ENCODE data around the gene RBM15B.

The RBM15B gene

DNA sequence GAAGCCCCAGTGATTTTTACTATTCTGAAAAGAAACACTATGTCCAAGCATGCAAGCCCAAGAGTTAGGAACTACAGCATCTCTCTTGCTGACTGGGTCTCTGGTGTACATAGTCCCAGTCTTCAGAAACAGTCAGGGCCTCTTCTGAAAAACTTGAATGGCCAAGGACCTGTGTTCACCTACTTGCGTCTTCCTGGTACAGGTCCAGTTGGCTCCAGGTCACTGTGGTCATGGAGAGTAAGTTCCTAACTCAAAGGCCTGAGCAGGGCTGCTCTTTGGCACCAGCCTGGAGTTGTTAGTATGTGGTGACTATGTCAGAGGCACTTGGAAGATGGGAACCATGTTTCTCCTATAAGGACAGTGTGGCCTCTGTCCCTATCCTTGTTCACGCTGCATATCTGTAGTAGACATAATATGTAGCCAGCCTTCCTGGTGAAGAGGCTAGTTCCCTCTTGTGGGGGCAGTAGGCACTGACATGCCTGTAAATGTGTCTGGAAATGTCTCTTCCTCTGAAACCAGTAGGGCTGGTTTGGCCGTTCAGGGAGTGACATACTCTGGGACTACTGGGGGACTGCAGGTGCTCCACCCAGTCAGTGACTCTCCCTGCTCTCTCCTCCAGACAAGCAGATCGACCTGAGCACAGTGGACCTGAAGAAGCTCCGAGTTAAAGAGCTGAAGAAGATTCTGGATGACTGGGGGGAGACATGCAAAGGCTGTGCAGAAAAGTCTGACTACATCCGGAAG, 2.6 kb upstream of the RBM15B start:
- Histone ChIP-seq H3K4me3 (ENCODE audit: severe bottlenecking) (no peak overlapping the region), H3K27me3 (ENCODE audit: insufficient read depth, poor library complexity, severe bottlenecking) (no peaks in the 10 kb centered on the region), H3K4me1 (ENCODE audit: insufficient read depth, poor library complexity, severe bottlenecking) (peaks cover 7% of the 10 kb centered on the region), H3K27ac (ENCODE audit: poor library complexity, severe bottlenecking) (peak overlapping the region; percentile 64), H3K9me3 (ENCODE audit: severe bottlenecking) (no peaks in the 10 kb centered on the region), H3K36me3 (ENCODE audit: low read depth) (peaks cover 68% of the 10 kb centered on the region)
- TF ChIP-seq CTCF (IDR thresholded peaks at IDR 0.05; ENCODE audit: poor library complexity, severe bottlenecking) = no peak
- no peak for DNase-seq (ENCODE audit: low spot score)
- 0 out of 3 replicates have a peak, but pooled peaks have one; percentile 0 for ATAC-seq (ENCODE audit: low read depth)

DNA sequence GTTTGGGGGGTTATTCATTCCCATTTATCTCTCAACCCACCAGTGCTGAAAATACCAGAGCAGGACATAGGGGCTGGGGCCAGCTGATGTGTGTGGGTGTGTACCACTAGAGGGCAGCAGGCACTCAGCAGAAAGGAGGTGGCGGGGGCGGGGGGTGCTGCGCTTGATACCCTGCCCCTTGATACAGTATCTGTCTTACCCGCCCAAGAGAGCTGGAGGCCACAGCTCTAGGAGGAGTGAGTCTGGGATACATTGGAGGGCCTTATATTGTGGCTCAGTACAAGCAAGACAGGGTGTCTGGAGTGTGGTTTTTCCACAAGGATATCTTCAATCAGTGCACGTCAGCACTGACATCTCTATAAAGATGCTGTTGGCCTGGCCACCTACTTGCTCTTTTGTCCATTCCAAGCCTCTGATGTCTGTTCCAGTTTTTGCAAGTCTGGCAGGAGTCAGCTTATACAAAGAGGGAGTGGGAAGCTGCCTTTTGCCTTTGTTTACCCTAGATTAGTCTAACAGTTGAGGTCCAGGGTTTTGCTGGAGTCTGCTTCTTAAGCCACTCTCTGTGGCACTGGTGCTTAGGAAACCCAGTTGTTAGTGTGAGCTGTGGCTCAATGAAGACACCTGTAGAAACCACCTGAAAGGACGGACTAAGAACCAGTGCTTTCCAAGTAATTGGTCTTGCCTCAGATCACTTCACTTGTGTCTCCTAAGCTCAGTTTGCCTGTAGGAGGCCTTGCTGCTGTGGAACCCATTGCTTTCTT, 1.5 kb upstream of the RBM15B start:
- Histone ChIP-seq H3K27ac (ENCODE audit: poor library complexity, severe bottlenecking) (peak overlapping the region; percentile 64), H3K4me3 (ENCODE audit: severe bottlenecking) (no peak overlapping the region), H3K9me3 (ENCODE audit: severe bottlenecking) (no peaks in the 10 kb centered on the region), H3K27me3 (ENCODE audit: insufficient read depth, poor library complexity, severe bottlenecking) (no peaks in the 10 kb centered on the region), H3K4me1 (ENCODE audit: insufficient read depth, poor library complexity, severe bottlenecking) (peaks cover 4% of the 10 kb centered on the region), H3K36me3 (ENCODE audit: low read depth) (peaks cover 73% of the 10 kb centered on the region)
- ATAC-seq (ENCODE audit: low read depth) = no peak
- no peak for DNase-seq (ENCODE audit: low spot score)
- TF ChIP-seq CTCF (IDR thresholded peaks at IDR 0.05; ENCODE audit: poor library complexity, severe bottlenecking) = peak; percentile 75

- peaks cover 82% of the 10 kb centered on the region for H3K36me3 ChIP-seq (ENCODE audit: low read depth)
- peaks cover 4% of the 10 kb centered on the region for H3K4me1 ChIP-seq (ENCODE audit: insufficient read depth, poor library complexity, severe bottlenecking)
- peak overlapping the region; percentile 63 for H3K27ac ChIP-seq (ENCODE audit: poor library complexity, severe bottlenecking)
Observed at GRCh38 chr3:51390246-51391074, 625 bp upstream of the RBM15B start.

More at GRCh38 chr3:51390246-51391074, 625 bp upstream of the RBM15B start:
- Histone ChIP-seq H3K27me3 (ENCODE audit: insufficient read depth, poor library complexity, severe bottlenecking) (no peaks in the 10 kb centered on the region), H3K9me3 (ENCODE audit: severe bottlenecking) (no peaks in the 10 kb centered on the region), H3K4me3 (ENCODE audit: severe bottlenecking) (peak overlapping the region; percentile 71)
- DNase-seq (ENCODE audit: low spot score) = no peak
- TF ChIP-seq CTCF (IDR thresholded peaks at IDR 0.05; ENCODE audit: poor library complexity, severe bottlenecking) = no peak
- peak; percentile 1; the same call in 1 of the 3 replicates for ATAC-seq (ENCODE audit: low read depth)

Data from RWPE2 (cell line).